HG03135 (cell line): ENCODE measurements around the gene FAM135A.
"Not testable (repeated sequence)": the region's sequence is repeated elsewhere in the genome, so short reads cannot be mapped to it uniquely, and the experiment has no call there.

ENCODE experiments used
- ATAC-seq: cut with Tn5 transposase; IDR thresholded peaks from one replicate; pipeline ENCODE4 v1.9.1; 2021; ENCODE audit warnings: mild to moderate bottlenecking, moderate library complexity; ENCODE audit not compliant: unreplicated experiment

Gene FAM135A

DNA sequence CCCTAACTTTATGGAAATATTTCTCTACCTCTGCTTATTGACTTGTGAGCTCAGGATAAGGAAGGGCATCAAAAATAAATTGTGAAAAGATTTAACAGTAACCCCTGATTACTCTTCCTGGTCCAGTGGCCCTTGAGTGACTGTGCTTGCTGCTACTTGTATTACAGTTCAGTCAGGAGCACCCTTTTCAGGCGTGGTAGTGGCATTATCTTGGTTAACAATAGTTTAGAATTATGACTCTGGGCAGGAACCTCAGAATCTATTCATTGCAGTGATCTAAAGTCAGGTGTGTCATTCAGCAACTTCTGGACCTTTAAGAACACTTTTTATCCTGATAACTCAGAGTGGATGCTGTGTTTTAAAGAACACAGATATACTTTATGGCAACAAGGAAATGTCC lies 43.4 kb downstream of the FAM135A start:
- no peak for ATAC-seq

DNA sequence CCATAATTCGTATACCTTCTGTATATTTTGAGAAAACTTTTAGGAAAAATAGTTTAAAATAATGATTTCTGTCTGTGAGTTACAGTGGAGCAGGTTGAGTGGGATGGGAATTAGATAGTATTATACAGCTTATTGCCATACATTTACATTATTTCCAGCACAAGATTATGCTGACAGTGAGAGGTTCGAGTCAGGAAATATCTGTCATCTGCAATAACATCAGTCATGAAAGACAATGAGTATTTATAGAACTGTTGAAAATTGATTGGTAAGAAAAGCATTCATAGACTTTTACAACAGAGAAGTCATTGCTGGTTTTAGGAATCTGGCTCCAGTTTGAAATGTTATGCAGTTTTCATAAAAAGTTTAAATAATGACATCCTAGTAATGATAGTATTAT lies 45.9 kb downstream of the FAM135A start:
- ATAC-seq = no peak

DNA sequence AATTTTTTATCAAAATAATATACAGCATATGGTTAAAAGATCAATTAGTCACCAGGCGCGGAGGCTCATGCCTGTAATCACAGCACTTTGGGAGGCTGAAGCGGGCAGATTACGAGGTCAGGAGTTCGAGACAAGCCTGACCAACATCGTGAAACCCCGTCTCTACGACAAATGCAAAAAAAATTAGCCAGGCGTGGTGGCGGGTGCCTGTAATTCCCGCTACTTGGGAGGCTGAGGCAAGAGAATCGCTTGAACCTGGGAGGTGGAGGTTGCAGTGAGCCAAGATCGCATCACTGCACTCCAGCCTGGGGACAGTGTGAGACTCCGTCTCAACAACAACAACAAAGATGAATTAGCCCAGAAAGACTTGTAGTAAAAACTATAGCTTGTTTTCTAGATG lies 46.4 kb downstream of the FAM135A start:
- ATAC-seq = not testable (repeated sequence)

DNA sequence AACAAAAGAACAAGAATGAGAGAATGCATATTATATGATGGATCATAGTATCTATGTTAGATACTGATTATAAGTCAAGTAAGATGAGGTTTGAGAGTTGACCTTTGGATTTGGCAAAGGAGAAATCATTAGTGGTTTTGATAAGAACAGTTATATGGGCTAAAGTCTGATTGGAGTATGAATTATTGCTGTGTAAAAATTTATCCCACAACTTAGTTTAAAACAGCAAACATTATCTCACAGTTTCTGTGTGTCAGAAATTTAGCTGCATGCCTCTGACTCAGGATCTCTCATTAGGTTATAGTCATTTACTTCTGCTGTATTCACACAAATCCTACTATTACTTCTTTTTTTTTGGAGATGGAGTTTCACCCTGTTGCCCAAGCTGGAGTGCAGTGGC lies 56.7 kb downstream of the FAM135A start:
- ATAC-seq = no peak

DNA sequence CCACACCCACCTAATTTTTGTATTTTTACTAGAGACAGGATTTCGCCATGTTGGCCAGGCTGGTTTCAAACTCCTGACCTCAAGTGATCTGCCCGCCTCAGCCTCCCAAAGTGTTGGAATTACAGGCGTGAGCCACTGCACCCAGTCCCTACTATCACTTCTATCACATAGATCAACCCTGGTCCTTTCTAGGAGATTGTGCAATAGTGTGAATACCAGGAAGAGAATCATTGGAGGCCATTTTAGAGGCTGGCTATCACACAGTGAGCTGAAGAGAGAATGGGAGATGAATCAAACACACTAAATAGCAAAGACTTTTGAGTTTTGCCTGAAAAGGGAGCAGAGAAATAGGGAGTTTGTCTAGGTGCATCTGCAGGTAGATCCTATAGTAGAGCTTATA lies 57.2 kb downstream of the FAM135A start:
- not testable (repeated sequence) for ATAC-seq

DNA sequence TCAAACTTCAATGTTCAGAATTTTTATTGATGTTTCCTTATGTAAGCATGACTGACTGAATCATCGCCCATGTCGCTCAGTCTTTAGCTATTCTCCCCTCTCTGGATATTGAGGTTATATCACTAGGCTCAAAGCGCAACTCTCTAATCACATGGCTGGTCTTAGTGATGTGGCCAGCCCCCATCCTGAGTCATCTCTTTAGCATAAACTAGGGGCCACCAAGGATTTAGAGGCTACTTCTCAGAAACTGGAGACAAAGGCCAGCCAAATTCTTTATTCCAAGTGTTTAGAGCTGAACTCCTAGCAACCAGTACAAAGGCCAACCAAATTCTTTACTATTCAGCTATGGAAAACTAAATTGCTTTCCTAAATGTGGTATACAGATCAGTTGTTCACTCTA lies 61.4 kb downstream of the FAM135A start:
- ATAC-seq = no peak

DNA sequence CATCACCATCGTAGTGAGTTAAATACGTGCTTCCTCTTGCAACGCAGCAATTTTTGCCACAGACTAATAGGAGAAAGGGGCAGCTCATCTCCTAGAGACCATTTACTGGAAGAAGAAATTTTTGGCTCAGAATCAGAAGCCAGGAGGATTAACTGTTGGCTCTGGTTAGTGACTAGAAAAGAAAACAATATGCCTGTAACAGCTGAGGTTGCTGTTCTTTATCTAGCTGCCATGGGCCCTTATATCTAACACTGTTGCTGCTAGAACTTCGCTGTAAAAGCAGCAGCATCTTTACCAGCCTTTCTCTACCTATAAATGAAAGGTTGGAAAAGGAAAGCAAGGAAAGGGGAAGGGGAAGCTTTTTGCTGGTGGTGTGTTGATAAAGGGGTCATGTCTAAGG lies 65.9 kb downstream of the FAM135A start:
- ATAC-seq = no peak

DNA sequence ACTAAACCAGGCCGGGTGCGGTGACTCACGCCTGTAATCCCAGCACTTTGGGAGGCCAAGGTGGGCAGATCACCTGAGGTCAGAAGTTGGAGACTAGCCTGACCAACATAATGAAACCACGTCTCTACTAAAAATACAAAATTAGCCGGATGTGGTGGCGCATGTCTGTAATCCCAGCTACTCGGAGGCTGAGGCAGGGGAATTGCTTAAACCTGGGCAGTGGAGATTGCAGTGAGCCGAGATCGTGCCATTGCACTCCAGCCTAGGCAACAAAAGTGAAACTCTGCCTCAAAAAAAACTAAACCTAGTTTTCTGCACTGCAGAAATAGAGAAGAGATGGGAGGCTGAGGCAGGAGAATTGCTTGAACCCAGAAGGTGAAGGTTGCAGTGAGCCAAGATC lies 73.3 kb downstream of the FAM135A start:
- ATAC-seq = not testable (repeated sequence)

DNA sequence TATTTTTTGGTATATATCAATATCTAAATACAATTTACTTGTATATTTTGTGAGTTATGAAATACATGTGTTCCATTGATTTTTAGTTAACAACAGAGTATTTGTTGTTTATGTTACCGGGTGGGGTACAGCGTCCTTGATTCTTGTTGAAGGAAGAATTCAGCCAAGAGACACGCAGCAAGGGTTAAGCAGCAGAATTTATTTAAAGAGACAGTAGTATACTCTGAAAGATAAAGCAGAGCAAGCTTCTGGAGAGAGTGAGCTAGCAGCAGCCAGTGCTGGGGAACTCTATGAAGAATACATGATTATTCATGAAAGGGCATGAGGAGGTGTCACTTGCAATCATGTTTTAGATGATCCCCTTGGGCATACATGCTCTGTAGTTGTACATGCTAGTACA lies 76.1 kb downstream of the FAM135A start:
- no peak for ATAC-seq

DNA sequence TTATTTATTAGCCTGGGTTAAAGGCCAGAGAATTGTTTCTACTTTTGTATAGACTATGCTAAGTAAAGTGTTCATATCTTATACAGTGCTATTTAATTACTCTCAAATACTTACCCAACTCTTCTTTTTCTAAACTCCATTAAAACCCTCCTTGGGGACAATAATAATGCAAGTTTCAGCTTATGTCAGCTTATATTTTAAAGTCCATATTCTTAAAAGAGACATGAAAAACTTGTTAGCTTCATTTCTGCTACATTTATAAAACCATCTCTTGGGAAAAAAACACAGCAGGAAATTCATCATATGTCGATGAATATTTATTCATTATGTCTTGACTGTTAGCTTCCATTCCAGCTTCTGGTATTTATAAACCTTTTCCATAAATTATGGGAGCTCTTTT lies 81.5 kb downstream of the FAM135A start:
- no peak for ATAC-seq

DNA sequence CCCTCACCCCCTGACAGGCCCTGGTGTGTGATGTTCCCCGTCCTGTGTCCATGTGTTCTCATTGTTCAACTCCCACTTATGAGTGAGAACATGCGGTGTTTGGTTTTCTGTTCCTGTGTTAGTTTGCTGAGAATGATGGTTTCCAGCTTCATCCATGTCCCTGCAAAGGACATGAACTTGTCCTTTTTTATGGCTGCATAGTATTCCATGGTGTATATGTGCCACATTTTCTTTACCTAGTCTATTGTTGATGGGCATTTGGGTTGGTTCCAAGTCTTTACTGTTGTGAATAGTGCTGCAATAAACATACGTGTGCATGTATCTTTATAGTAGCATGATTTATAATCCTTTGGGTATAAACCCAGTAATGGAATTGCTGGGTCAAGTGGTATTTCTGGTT lies 82.5 kb downstream of the FAM135A start:
- not testable (repeated sequence) for ATAC-seq

DNA sequence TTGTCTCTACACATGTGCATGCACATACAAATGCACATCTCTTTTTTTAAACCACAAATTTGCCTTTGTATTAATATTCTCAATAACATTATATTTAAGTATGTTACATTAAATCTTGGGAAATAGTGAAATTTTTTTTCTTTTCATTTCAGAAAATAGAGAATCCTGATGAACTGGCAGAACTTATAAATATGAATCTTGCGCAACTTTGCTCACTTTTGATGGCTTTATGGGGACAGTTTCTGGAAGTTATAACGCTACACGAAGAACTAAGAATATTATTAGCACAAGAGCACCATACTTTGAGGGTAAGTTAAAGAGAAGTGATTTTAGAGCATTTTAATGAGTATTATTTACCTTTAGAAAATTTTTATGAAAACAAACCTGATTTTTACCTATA lies 89.2 kb downstream of the FAM135A start:
- ATAC-seq = no peak

DNA sequence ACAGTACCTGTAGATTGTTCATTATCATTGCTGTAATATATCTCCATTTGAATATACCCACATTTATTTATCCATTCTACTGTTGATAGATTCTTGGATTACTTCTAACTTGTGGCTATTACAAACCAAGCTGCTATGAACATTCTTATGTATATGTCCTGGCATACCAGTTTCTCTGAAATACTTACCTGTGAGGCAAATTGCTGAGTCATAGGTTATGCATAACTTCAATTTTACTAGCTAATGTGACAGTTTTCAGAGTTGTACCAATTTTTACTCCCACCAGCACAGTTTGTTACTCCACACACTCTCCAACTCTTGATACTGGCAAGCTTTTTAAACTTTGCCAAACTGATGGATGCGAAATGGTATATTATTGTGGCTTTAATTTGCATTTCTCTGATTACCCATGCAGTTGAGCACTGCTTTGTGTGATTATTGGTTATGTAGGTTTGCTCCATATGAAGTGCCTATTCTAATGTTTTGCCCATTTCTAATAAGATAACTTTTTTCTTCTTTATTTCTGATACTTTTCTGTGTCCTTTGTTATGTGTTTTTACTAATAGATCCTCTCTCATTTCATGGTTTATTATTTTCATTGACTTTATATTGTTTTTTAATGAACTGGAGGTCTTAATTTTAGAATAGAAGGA lies 90.6 kb downstream of the FAM135A start:
- no peak for ATAC-seq

DNA sequence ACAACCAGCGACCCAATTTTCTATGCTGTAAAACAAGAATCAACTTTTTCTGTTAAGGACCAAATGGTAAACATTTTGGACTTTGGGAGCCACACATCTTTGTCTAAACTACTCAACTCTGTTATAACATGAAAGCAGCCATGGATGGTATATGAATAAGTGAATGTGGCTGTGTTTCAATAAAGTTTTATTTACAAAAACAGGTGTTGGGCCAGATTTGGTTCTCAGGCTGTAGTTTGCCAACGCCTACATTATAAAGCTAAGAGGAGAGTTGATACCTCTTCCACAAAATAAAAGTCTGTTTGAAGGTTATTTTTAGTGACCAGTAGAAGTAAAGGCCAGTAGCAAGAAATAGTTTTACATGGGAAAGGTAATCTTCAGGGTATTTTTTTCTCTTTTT lies 93.0 kb downstream of the FAM135A start:
- no peak for ATAC-seq

DNA sequence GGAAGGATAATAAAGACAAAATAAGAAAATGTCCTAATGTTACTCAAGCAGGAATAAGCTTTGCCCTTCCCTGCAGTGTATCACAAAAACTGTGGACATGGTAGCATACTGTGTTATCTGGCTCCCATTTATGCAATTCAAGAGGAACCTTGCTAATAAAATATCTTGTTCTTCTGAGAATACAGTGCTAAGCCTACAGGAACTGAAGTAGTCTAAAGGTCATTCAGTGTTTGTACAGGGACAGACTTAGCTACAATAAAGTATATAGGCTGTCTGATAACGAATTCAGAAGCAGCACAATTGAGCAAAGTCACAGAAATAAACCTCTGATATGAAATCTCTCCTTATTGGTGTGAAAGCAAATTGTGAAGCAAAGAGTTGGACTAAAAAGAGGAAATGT lies 93.9 kb downstream of the FAM135A start:
- no peak for ATAC-seq

DNA sequence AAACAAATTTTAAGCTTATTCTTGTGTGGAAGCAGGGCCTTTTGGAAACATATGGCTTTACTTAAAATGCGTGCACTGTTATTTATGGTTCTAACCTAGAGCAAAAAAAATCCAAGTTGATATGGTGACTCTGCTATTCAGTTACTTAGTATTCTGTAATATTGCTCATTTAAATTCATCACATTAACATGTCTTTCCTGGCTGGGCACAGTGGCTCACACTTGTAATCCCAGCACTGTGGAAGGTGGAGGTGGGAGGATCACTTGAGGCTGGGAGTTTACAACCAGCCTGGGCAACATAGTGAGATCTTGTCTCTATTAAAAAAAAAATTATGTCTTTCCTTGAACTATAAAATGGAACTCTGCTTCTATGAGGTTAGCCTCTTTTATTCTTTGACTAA lies 95.6 kb downstream of the FAM135A start:
- no peak for ATAC-seq

DNA sequence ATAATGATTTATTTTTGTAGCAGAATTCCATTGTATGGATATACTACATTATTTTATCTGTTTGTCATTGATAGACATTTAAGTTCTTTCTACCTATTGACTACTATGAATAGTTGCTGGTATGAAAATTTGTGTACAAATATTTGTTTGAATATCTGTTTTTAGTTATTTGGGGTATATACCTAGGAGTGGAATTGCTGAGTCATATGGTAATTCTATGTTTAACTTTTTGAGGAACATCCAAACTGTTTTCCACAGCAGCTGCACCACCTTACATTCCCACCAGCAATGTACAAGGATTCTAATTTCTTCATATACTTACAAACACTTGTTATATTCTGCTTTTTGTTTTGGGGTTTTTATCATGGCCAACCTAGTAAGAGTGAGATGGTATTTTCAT lies 97.3 kb downstream of the FAM135A start:
- no peak for ATAC-seq

DNA sequence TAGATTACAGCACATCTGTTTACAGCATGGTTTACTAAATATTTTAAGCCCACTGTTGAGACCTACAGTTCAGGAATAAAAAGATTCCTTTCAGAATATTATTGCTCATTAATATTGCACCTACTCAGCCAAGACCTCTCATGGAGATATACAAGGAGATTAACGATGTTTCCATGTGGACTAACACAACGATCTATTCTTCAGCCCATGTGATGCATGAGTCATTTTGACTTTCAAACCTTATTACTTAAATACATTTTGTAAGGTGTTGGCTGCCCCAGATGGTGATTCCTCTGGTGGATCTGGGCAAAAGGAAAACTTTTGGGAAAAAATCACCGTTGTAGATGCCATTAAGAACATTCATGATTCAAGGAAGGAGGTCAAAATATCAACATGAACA lies 105.4 kb downstream of the FAM135A start:
- no peak for ATAC-seq

DNA sequence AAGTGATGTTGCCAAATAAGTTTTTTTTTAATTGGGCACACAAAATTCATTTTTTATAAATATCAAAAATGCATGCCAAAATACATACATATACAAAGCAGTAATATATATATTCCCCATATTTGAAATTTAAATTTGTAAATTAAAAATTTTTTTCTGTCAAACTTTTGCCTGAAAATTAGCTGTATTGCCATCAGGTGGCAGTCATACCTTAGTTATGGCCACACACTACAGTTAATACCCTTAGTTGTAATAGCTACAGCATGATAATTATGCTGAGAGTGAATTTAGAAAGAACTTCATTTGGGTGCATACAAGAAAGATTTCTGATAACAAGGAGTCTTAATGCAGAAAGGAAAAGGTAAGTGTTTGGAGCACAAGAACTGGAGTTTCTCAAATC lies 107.3 kb downstream of the FAM135A start:
- ATAC-seq = no peak

DNA sequence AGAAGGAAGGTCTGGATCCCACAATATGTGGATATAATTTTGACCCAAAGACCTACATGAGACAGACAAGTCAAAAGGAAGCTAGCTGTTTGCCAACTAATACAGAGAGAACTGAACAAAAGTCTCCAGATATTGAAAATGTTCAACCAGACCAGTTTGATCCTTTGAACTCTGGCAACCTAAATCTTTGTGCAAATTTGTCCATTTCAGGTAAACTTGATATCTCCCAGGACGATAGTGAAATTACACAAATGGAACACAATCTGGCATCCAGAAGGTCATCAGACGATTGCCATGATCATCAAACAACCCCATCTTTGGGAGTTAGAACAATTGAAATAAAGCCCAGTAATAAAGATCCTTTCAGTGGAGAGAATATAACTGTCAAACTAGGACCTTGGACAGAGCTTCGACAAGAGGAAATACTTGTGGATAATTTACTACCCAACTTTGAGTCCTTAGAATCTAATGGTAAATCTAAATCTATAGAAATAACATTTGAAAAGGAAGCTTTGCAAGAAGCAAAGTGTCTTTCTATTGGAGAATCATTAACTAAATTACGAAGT lies 111.5 kb downstream of the FAM135A start:
- no peak for ATAC-seq

DNA sequence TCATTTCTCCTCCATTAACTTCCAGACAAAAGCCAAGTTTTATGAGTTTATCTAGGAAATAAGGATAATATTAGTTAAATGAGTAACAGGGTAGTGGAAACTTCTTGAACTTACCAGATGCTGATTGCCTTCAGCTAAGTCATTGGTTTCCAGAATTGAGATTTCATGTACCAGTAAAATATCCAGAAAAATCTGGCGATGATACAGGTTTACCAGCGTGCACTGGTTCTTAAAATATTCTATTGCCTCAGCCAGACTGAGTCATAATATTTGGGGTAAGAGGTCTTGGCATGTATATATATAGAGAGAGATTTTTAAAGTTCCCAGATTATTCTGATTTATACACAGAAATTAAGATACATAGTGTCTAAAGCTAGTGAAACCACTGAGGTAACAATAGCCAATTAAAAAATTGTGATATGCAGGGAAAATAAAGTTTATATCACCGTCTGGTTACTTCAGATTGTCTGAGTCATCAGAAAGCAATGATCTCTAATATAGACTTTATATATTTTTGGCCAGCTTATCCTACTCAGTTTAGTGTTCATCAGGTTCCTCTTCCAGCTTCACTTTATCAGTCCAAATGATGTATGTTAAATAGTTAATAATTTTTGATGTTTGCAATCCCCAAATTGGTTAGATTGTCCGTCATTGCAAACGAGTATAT lies 113.9 kb downstream of the FAM135A start:
- ATAC-seq = no peak

DNA sequence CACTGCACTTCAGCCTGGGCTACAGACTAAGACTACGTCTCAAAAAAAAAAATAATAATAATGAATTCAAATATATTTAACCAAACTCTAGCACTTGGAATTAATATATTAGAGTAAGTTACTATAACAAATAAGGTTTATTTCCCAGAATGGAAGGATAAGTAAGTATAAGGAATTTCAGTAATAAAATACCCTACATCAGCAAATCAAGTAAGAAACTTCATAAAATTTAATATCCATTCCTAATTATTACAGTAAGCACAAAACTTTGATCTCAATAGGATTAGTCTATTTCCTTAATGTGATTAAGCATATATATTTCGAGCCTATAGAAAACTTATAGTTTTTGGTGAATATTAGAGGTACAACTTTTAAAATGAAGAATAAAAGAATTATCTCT lies 116.7 kb downstream of the FAM135A start:
- ATAC-seq = no peak

DNA sequence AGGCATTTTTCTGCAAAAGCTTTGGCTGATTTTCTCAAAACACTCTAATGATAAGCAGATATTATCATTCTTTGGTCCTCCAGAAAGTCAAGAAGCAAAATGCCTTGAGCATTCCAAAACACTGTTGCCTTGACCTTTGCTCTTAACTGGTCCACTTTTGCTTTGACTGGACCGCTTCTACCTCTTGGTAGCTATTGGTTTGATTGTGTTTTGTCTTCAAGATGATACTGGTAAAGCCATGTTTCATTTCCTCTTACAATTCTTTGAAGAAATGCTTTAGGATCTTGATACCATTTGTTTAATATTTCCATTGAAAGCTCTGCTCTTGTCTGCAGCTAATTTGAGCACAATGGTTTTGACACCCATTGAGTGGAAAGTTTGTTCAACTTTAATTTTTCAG lies 117.8 kb downstream of the FAM135A start:
- no peak for ATAC-seq
